H7 (cell line): ENCODE data around the gene ONECUT3. TPM values are rescaled to one million over a fixed set of nuclear protein-coding genes. Genes with fewer than 3 reads are reported as not detected.
A peak's percentile ranks its signal among the peaks of the same experiment; 100 is the strongest.
"Not testable (repeated sequence)": the region's sequence is repeated elsewhere in the genome, so short reads cannot be mapped to it uniquely, and the experiment has no call there.

Source experiments
- DNase-seq: peaks from one replicate; pipeline ENCODE4 v3.0.0; 2012
- H3K27me3 ChIP-seq: 2 replicates; pipeline ENCODE4 v1.6.0; 2011; ENCODE audit warnings: mild to moderate bottlenecking, low read length; ENCODE audit not compliant: control insufficient read depth, insufficient read depth
- H3K36me3 ChIP-seq: replicated peaks from 2 replicates; pipeline ENCODE4 v1.5.1; 2011; ENCODE audit warnings: low read length; ENCODE audit not compliant: control insufficient read depth, insufficient read depth
- H3K4me3 ChIP-seq: 2 replicates; pipeline ENCODE4 v1.5.1; 2011; ENCODE audit warnings: low read depth, mild to moderate bottlenecking, control low read depth, low read length, moderate library complexity; ENCODE audit not compliant: insufficient read depth
- total RNA-seq: library from RNA; depleted of rRNA; stranded (reverse); fragments of >200 nt; shearing (Covaris generic); gene quantifications from 2 replicates; pipeline ENCODE4 v1.2.3, GENCODE V29; 2014; rRNA removed

The ONECUT3 gene
- total RNA-seq, result not detected in 2 replicates

GRCh38 chr19:1752757-1753728, at the start of gene ONECUT3:
Gene ONECUT3 (plus strand): TSS chr19:1753506. CDS start chr19:1753663, 157 bp downstream.
- H3K4me3 ChIP-seq, result no peak within 1 kb of the TSS
- no peaks in the 10 kb centered on the region for H3K36me3 ChIP-seq
- peaks cover 97% of the 10 kb centered on the region for H3K27me3 ChIP-seq
- DNase-seq, result peak; percentile 94

GRCh38 chr19:1704339-1704738, 49.0 kb upstream of the ONECUT3 start:
- no peaks in the 10 kb centered on the region for H3K36me3 ChIP-seq
- DNase-seq, result no peak
- H3K27me3 ChIP-seq, result peaks cover 4% of the 10 kb centered on the region
- no peak overlapping the region for H3K4me3 ChIP-seq

- Histone ChIP-seq H3K36me3 (no peaks in the 10 kb centered on the region), H3K27me3 (peaks cover 4% of the 10 kb centered on the region), H3K4me3 (no peak overlapping the region)
- no peak for DNase-seq
These were observed 47.9 kb upstream of the ONECUT3 start for GRCh38 chr19:1705367-1705766.

- H3K27me3 ChIP-seq, H3K36me3 ChIP-seq, DNase-seq, H3K4me3 ChIP-seq: not testable (repeated sequence)
These were observed 46.7 kb upstream of the ONECUT3 start for GRCh38 chr19:1706646-1707045.

- H3K36me3 ChIP-seq, result no peaks in the 10 kb centered on the region
- no peak overlapping the region for H3K4me3 ChIP-seq
- DNase-seq, result no peak
- peaks cover 2% of the 10 kb centered on the region; the same call in 1 of the 2 replicates for H3K27me3 ChIP-seq
These were observed 46.1 kb upstream of the ONECUT3 start for GRCh38 chr19:1707240-1707639.

GRCh38 chr19:1713170-1713569, 40.1 kb upstream of the ONECUT3 start:
- Histone ChIP-seq H3K36me3 (no peaks in the 10 kb centered on the region), H3K4me3 (no peak overlapping the region), H3K27me3 (peaks cover 3% of the 10 kb centered on the region; the same call in 1 of the 2 replicates)
- no peak for DNase-seq

- DNase-seq, result peak; percentile 53
- Histone ChIP-seq H3K27me3 (peaks cover 23% of the 10 kb centered on the region), H3K36me3 (no peaks in the 10 kb centered on the region), H3K4me3 (no peak overlapping the region)
These were observed 37.8 kb upstream of the ONECUT3 start for GRCh38 chr19:1715540-1715939.

GRCh38 chr19:1717200-1717969, 35.9 kb upstream of the ONECUT3 start:
- no peaks in the 10 kb centered on the region for H3K36me3 ChIP-seq
- no peak for DNase-seq
- H3K27me3 ChIP-seq, result peaks cover 26% of the 10 kb centered on the region
- no peak overlapping the region for H3K4me3 ChIP-seq

GRCh38 chr19:1717970-1718264, 35.4 kb upstream of the ONECUT3 start:
- Histone ChIP-seq H3K4me3 (no peak overlapping the region), H3K27me3 (peaks cover 26% of the 10 kb centered on the region), H3K36me3 (no peaks in the 10 kb centered on the region)
- DNase-seq, result no peak

GRCh38 chr19:1718420-1719291, 34.6 kb upstream of the ONECUT3 start:
- Histone ChIP-seq H3K36me3 (no peaks in the 10 kb centered on the region), H3K27me3 (peaks cover 26% of the 10 kb centered on the region), H3K4me3 (peak overlapping the region; percentile 44)
- DNase-seq, result peak; percentile 90

- no peak overlapping the region for H3K4me3 ChIP-seq
- H3K36me3 ChIP-seq, result no peaks in the 10 kb centered on the region
- H3K27me3 ChIP-seq, result peaks cover 26% of the 10 kb centered on the region
- no peak for DNase-seq
These were observed 33.8 kb upstream of the ONECUT3 start for GRCh38 chr19:1719519-1719918.

- peak; percentile 66 for DNase-seq
- peaks cover 32% of the 10 kb centered on the region for H3K27me3 ChIP-seq
These were observed 33.1 kb upstream of the ONECUT3 start for GRCh38 chr19:1720237-1720636.

GRCh38 chr19:1725100-1726064, 27.9 kb upstream of the ONECUT3 start:
- H3K4me3 ChIP-seq, result peak overlapping the region; percentile 53
- peaks cover 28% of the 10 kb centered on the region for H3K27me3 ChIP-seq
- H3K36me3 ChIP-seq, result no peaks in the 10 kb centered on the region
- peak; percentile 100 for DNase-seq

More at GRCh38 chr19:1720237-1720636, 33.1 kb upstream of the ONECUT3 start:
- H3K36me3 ChIP-seq, result no peaks in the 10 kb centered on the region
- no peak overlapping the region for H3K4me3 ChIP-seq
